Epithelial cell of proximal tubule (primary cell): ENCODE measurements around the gene ULBP3. TPM values are rescaled to one million over a fixed set of nuclear protein-coding genes. Genes with fewer than 3 reads are reported as not detected.
"Not testable (repeated sequence)": the region's sequence is repeated elsewhere in the genome, so short reads cannot be mapped to it uniquely, and the experiment has no call there.

Source experiments
- DNase-seq: peaks from one replicate; pipeline ENCODE4 v3.0.0-alpha.2; 2011; ENCODE audit warnings: low read depth
- H3K4me3 ChIP-seq: 2 replicates; pipeline ENCODE4 v1.5.1; 2011; ENCODE audit warnings: low read depth, mild to moderate bottlenecking, low read length
- total RNA-seq: library from RNA; depleted of rRNA; stranded (reverse); fragments of >200 nt; gene quantifications from 2 replicates; pipeline ENCODE4 v1.2.3, GENCODE V29; 2015
- TF ChIP-seq, protein P1 (sequence below): conservative IDR thresholded peaks from 2 replicates; pipeline ENCODE4 v1.5.1; 2012; ENCODE audit warnings: low read depth, mild to moderate bottlenecking, low read length

ULBP3 gene
- total RNA-seq, 1 donor from 2014 or later: 8.2 TPM

DNA sequence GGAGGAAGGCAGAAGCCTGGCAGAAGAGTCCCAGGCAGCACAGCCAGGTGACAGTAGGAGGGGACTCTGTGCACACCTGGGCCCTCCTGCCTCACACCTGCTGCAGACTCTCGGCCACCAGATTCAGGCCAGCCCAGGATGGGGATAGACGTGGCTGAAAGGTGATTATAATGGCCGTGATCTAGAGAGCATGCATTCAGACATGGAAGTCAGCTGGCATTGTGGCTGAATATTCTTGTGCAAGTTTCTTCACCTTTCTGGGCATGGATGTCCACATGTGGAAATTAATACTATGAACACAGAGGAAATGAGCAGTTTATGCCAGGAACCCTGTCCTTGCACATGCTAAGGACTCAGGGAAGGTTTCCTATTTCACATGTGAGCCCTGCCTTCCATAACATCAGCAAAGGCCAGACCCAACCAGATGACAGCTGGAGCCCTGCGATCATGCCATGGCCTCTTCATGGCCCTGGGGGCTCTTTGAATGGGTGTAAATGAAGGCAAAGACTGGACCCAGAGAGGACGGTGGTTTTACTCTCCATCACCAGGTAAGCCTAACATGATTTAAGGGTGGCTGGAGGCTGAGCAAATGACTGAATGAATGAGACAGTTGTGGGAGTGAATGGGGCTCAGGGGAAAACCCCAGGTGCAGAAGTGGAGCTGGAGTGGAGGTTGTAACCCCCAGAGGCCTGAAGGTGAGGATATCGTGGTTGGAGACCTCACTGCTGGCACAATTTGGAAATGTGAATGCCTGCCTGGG lies 40.9 kb downstream of the ULBP3 start:
- TF ChIP-seq, protein P1, sequence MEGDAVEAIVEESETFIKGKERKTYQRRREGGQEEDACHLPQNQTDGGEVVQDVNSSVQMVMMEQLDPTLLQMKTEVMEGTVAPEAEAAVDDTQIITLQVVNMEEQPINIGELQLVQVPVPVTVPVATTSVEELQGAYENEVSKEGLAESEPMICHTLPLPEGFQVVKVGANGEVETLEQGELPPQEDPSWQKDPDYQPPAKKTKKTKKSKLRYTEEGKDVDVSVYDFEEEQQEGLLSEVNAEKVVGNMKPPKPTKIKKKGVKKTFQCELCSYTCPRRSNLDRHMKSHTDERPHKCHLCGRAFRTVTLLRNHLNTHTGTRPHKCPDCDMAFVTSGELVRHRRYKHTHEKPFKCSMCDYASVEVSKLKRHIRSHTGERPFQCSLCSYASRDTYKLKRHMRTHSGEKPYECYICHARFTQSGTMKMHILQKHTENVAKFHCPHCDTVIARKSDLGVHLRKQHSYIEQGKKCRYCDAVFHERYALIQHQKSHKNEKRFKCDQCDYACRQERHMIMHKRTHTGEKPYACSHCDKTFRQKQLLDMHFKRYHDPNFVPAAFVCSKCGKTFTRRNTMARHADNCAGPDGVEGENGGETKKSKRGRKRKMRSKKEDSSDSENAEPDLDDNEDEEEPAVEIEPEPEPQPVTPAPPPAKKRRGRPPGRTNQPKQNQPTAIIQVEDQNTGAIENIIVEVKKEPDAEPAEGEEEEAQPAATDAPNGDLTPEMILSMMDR: no peak
- H3K4me3 ChIP-seq: no peak overlapping the region
- no peak for DNase-seq

GRCh38 chr6:150026976-150027805 lies 41.7 kb downstream of the ULBP3 start:
- TF ChIP-seq, protein P1: no peak
- H3K4me3 ChIP-seq: no peak overlapping the region

GRCh38 chr6:150025201-150025917 lies 43.6 kb downstream of the ULBP3 start, which contains the start of gene RAET1L:
RAET1L (minus strand) TSS chr6:150025532; CDS start chr6:150025471, 61 bp downstream.
- TF ChIP-seq, protein P1: no peak
- H3K4me3 ChIP-seq: peak within 1 kb of the TSS; percentile 44
- no peak for DNase-seq

More at GRCh38 chr6:150026976-150027805, 41.7 kb downstream of the ULBP3 start:
- no peak for DNase-seq

GRCh38 chr6:150024646-150025155 lies 44.2 kb downstream of the ULBP3 start:
- TF ChIP-seq, protein P1: no peak
- H3K4me3 ChIP-seq: no peak overlapping the region
- no peak for DNase-seq

GRCh38 chr6:150024021-150024420 lies 44.9 kb downstream of the ULBP3 start:
- not testable (repeated sequence) for H3K4me3 ChIP-seq, DNase-seq

DNA sequence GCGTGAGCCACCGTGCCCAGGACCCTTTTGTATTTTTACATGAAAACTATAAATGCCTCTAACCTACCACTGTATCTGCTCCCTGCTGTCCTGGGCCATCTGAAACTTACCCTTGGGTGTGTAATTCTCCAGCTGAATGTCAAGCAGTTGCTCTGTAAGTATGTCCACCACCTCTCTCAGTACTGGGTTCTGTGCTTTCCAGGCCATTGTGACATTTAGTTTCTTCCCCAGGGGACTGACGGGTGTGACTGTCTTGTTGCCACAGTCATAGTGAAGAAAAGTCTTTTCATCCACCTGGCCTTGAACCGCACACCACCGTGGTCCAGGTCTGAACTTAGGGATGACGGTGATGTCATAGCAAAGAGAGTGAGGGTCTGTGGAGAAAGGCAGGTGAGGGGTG lies 47.1 kb downstream of the ULBP3 start:
- H3K4me3 ChIP-seq, DNase-seq: not testable (repeated sequence)

DNA sequence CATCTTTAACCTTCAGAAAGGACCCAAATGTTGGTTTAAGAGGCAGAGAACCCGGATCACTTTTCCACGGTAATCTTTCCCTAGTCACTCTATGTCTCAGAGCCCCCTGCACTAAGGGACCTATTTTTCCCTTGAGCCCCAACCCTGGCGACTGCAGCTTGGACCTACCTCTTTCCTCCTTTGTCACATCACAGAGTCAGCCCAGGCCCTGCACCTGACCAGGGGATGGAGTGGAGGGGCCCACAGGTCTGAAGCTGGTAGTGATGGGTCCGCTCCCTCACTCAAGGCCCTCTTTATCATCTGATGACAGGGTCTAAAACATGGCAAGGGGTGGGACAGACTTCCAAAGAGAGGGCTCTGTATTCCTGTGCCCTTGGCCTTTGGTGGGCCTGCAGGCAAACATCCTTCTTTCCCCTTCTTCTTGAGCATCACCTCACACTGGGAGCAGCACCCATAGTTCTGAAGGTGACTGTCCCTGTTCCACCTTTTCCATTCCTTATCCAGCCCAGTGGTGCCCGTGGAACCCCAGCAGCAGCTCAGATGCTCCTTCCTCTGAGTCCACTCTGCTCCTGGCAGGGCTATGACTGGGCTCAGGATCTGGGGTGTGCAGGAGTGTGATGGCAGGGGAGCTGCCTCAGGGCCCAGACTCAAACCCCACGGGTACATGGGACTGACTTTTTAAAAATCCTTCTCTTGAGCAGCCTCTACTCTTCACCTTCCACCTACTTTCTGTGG lies 49.9 kb downstream of the ULBP3 start:
- no peak overlapping the region for H3K4me3 ChIP-seq
- TF ChIP-seq, protein P1: no peak
- no peak for DNase-seq

GRCh38 chr6:150017186-150017521 lies 51.8 kb downstream of the ULBP3 start:
- DNase-seq, H3K4me3 ChIP-seq: not testable (repeated sequence)
